Activated naive CD4-positive, alpha-beta T cell treated with anti-CD3 and anti-CD28 coated beads for 36 hours (primary cell): ENCODE measurements around the gene ULK4. TPM values are rescaled to one million over a fixed set of nuclear protein-coding genes. Genes with fewer than 3 reads are reported as not detected.
"Not testable (repeated sequence)": the region's sequence is repeated elsewhere in the genome, so short reads cannot be mapped to it uniquely, and the experiment has no call there.

Source experiments
- CTCF ChIA-PET: fragments of 350-600 bp; sonication (Branson Sonifier 250); formaldehyde crosslinking; loops from one replicate; lab custom pipeline; 2021; ENCODE audit warnings: antibody characterized with exemption; lab: Charles Lee
- DNase-seq: peaks from one replicate; pipeline ENCODE4 v3.0.0-alpha.2; 2020
- H3K27ac Mint-ChIP-seq: one replicate; pipeline ENCODE4 v1.8.0; 2021; ENCODE audit warnings: mild to moderate bottlenecking, mixed read lengths
- H3K27me3 Mint-ChIP-seq: one replicate; pipeline ENCODE4 v1.8.0; 2021; ENCODE audit warnings: low read depth, mixed read lengths
- H3K36me3 Mint-ChIP-seq: one replicate; pipeline ENCODE4 v1.8.0; 2021; ENCODE audit warnings: low read depth, mixed read lengths
- H3K4me1 Mint-ChIP-seq: one replicate; pipeline ENCODE4 v1.8.0; 2021; ENCODE audit warnings: low read depth, mixed read lengths
- H3K4me3 Mint-ChIP-seq: one replicate; pipeline ENCODE4 v1.8.0; 2021; ENCODE audit warnings: mild to moderate bottlenecking, moderate library complexity, mixed read lengths
- H3K9me3 Mint-ChIP-seq: one replicate; pipeline ENCODE4 v1.8.0; 2021; ENCODE audit warnings: mixed read lengths
- intact Hi-C: fragments of 100-400 bp; cut with micrococcal nuclease; formaldehyde crosslinking; loops from one replicate; pipeline ENCODE4 v1.15.1; 2023
- total RNA-seq, 2 experiments: library from RNA; stranded (reverse); gene quantifications; one replicate each; pipeline ENCODE4 v1.2.3, GENCODE V29; 2021

Gene ULK4
- total RNA-seq, 2 experiments from 2014 or later = 8.5 to 9.1 TPM

DNA sequence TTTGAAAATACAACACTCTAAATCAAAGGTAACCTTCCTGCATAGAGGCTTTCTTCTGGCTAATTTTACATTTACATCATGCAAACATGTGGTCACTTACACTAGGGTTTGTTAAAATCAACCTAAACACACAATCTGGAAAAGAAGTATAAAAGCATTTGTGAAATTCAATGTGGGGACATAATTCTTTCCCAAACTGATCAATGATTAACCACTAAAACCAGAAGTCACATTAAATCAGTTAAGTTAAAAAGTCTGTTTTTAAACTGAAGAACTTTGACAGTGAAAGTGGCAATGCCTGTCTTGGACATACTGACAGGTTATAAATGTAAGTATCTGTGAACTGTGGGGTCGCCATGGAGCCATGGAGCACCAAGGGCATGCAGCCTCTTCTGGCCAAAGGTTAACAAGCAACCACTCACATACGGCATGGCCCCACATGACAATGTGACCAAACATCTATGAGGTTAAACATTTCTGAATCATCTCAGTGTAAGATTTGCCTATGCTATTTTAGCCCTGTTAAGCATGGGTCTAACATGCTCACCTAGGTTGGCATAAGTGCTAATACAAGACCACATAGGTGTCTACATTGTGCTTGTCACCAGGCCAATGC, 484.4 kb downstream of the ULK4 start:
- intact Hi-C loops = no loop called here
- H3K27ac Mint-ChIP-seq = no peak overlapping the region
- H3K36me3 Mint-ChIP-seq = peaks cover 9% of the 10 kb centered on the region
- CTCF ChIA-PET = no interaction called here
- peaks cover 17% of the 10 kb centered on the region for H3K9me3 Mint-ChIP-seq
- H3K4me1 Mint-ChIP-seq = no peaks in the 10 kb centered on the region
- H3K4me3 Mint-ChIP-seq = no peak overlapping the region
- DNase-seq = no peak
- no peaks in the 10 kb centered on the region for H3K27me3 Mint-ChIP-seq

DNA sequence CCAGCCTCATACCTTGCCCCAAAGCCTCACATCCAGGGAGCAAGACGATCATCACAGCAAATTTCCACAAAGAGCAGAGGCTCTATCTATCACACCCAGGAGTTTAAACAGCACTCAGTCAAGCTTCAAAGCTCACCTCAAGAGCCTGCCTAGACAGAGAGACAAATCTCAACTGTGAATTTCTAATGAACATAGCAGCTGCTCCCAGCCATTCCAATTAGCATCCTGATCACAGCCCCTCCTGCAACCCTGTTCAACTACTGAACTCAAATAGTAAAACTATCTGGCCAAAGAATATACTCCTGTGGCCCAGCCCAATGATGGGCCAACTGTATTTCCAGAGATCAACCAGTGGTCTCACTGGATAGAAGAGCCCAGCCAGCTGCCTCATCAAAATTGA, 492.8 kb downstream of the ULK4 start:
- peaks cover 2% of the 10 kb centered on the region for H3K4me1 Mint-ChIP-seq
- no peak overlapping the region for H3K27ac Mint-ChIP-seq
- DNase-seq = no peak
- intact Hi-C loops = no loop called here
- CTCF ChIA-PET = no interaction called here
- no peaks in the 10 kb centered on the region for H3K27me3 Mint-ChIP-seq
- no peak overlapping the region for H3K4me3 Mint-ChIP-seq
- peaks cover 8% of the 10 kb centered on the region for H3K36me3 Mint-ChIP-seq
- H3K9me3 Mint-ChIP-seq = peaks cover 33% of the 10 kb centered on the region

DNA sequence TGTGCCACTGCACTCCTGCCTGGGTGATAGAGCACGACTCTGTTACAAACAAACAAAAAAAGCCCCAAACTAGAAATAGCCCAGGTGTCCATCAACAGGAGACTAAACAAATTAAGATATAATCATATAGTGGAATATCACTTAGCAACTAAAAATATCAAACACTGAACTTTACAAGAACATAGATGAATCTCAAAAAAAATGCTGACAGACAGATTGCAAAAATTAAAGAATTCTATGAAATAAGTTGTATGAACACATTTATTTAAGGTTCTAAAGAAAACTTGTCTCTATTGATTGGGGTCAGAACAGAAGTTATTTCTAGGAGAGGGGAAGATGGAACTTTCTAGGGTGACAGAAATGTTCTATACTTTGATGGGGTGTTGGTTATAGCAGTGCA, 494.4 kb downstream of the ULK4 start:
- Mint-ChIP-seq H3K4me1 (peaks cover 2% of the 10 kb centered on the region), H3K36me3 (peaks cover 6% of the 10 kb centered on the region), H3K9me3 (peaks cover 24% of the 10 kb centered on the region), H3K4me3 (no peak overlapping the region), H3K27me3 (no peaks in the 10 kb centered on the region), H3K27ac (no peak overlapping the region)
- DNase-seq = no peak
- CTCF ChIA-PET = no interaction called here
- intact Hi-C loops = no loop called here

DNA sequence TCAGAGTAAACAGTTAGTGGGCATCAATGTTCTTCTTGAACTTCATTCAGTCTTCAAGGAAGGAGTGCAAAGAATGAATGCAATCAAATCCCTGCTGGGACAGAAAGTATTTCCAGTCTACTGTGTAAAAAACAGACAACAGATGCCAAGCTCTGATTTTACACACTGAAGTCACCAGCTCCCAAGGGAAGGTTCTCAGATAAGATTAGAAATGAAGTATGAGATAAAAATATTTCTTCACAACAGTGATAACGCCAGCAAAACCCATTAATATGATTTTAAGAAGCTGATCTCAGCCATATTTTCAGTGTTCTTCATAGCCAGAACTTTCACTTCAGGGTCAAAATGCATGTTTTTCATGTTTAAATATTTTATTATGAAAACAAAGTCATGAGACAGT, 497.0 kb downstream of the ULK4 start:
- Mint-ChIP-seq H3K27me3 (no peaks in the 10 kb centered on the region), H3K9me3 (peaks cover 9% of the 10 kb centered on the region), H3K27ac (no peak overlapping the region), H3K4me3 (no peak overlapping the region), H3K4me1 (no peaks in the 10 kb centered on the region), H3K36me3 (peaks cover 2% of the 10 kb centered on the region)
- intact Hi-C loops = no loop called here
- CTCF ChIA-PET = no interaction called here
- DNase-seq = no peak

DNA sequence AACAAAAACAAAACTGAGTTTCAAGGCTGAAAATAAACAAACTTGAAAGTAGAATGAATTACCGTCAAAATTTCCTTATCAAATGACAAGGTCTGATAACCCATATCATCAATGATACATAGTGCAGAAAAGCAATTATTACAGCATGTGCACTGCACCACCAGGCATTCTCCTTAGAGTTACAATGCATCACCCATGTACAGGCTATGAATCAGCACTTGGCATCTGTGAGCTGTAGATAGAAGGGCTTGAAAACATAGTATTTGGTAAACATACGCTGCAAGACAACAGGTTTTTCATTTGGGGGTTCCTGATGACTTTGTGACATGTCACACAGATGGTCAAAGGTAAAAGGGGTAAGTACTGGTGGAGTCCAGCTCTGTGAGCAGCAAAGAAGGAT, 497.5 kb downstream of the ULK4 start:
- DNase-seq = no peak
- H3K27ac Mint-ChIP-seq = no peak overlapping the region
- H3K4me3 Mint-ChIP-seq = no peak overlapping the region
- no peaks in the 10 kb centered on the region for H3K27me3 Mint-ChIP-seq
- peaks cover 2% of the 10 kb centered on the region for H3K36me3 Mint-ChIP-seq
- no peaks in the 10 kb centered on the region for H3K4me1 Mint-ChIP-seq
- CTCF ChIA-PET = no interaction called here
- H3K9me3 Mint-ChIP-seq = peaks cover 5% of the 10 kb centered on the region
- intact Hi-C loops = no loop called here

DNA sequence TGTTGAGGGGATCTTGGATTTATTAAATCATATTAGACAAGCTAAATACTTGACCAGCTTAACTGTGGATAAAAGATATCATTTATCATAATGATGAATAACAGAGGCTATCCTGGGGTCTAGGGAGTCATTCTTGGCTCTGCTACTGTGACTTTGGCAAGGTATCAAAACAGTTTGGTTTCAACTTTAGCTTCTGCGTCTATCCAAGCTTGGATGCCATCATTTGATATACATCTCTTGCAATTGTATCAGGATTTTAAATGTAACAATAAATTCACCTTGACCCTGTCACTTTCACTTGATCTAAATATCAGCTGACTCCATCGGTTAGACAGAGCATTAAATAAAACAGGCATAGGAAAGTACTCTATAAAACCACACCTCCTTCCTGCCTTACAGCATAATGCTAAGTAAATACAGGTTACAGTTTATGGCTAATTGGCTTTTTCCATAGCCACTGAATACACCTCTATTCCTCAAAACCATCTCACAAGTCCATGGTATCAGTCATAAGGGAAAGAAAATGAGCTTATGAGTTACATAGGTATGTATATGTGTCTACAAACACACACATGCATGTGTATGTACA, 499.7 kb downstream of the ULK4 start:
- H3K4me3 Mint-ChIP-seq = no peak overlapping the region
- no peaks in the 10 kb centered on the region for H3K4me1 Mint-ChIP-seq
- no peak for DNase-seq
- no peaks in the 10 kb centered on the region for H3K27me3 Mint-ChIP-seq
- H3K9me3 Mint-ChIP-seq = no peaks in the 10 kb centered on the region
- H3K27ac Mint-ChIP-seq = no peak overlapping the region
- H3K36me3 Mint-ChIP-seq = peaks cover 4% of the 10 kb centered on the region
- intact Hi-C loops = no loop called here
- CTCF ChIA-PET = no interaction called here

DNA sequence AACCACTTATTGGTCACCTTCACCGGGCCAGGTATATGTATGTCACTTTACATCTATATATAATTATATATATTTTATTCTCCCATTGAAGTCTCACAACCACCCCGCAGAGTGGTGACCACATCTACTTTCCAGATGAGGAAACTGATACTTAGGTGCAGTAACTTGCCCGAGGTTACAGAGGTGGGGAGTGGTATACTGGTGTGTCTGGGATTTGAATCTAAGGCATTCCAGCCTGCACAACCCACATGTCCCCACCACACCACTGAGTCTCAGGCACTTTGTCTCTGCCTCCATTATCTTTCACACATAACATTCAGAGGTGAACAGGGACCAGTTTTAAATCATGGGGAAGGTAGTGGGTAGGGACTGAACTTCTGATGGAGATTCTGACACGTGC, 501.2 kb downstream of the ULK4 start:
- H3K36me3 Mint-ChIP-seq = peaks cover 4% of the 10 kb centered on the region
- no peaks in the 10 kb centered on the region for H3K27me3 Mint-ChIP-seq
- no peaks in the 10 kb centered on the region for H3K9me3 Mint-ChIP-seq
- H3K4me1 Mint-ChIP-seq = no peaks in the 10 kb centered on the region
- H3K4me3 Mint-ChIP-seq = no peak overlapping the region
- H3K27ac Mint-ChIP-seq = no peak overlapping the region
- intact Hi-C loops = no loop called here
- no peak for DNase-seq
- CTCF ChIA-PET = no interaction called here

DNA sequence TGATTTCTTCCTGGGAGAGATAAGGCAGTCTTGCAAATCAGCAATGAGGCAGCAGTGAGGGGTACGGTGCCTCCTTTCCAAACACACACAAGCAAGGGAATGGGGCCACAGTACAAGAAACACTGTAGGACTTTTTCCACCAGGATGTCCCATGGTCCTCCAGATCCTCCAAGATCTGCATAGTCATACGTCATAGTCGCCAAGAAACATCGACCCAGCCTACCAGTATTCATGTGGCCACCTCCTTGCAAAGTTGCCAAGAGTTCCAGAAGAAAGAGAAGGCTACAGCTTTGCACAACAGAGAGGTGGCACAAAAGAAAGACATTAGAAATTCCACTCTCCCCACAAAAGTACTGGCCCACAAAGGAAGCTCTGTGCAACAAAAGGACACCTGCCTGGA, 504.7 kb downstream of the ULK4 start:
- no peak for DNase-seq
- Mint-ChIP-seq H3K4me1 (no peaks in the 10 kb centered on the region), H3K9me3 (no peaks in the 10 kb centered on the region), H3K4me3 (no peak overlapping the region), H3K36me3 (peaks cover 15% of the 10 kb centered on the region), H3K27me3 (no peaks in the 10 kb centered on the region), H3K27ac (no peak overlapping the region)
- CTCF ChIA-PET = no interaction called here
- intact Hi-C loops = no loop called here

DNA sequence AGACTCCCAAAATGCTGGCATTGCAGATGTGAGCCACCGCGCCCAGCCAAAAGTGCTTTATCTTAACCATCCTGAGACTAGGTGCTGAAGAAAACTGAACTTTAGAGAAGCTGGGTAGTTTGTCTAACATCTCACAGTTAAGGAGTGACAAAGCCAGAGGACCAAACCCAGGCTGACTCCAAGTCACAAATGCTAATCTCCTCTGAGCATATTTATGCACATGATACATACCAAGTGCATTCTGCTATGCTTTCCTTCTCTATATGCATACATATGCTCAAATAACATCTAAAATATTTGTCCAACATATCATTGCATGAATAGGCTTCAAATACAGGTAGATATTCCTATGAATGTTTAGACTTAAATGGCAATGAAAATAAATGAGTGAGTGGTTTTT, 505.7 kb downstream of the ULK4 start:
- H3K9me3 Mint-ChIP-seq = no peaks in the 10 kb centered on the region
- H3K27me3 Mint-ChIP-seq = no peaks in the 10 kb centered on the region

DNA sequence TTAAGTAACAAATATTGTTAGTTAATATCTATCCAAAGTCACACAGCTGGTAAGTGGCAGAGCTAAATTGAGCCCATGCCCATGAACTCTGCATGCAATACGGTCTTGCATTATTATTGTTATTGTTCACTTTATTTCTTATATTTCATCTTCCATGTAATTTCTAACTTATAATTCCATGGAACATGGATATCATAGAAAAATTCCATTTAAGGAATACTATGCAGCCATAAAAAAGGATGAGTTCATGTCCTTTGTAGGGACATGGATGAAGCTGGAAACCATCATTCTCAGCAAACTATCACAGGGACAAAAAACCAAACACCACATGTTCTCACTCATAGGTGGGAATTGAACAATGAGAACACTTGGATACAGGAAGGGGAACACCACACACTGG, 508.3 kb downstream of the ULK4 start:
- peaks cover 14% of the 10 kb centered on the region for H3K36me3 Mint-ChIP-seq
- H3K4me3 Mint-ChIP-seq, H3K9me3 Mint-ChIP-seq, intact Hi-C loops, DNase-seq, H3K27me3 Mint-ChIP-seq, H3K4me1 Mint-ChIP-seq, H3K27ac Mint-ChIP-seq: not testable (repeated sequence)
- CTCF ChIA-PET = interaction anchor here (0.5 kb wide), 1 partner anchor 1934 kb away, joined by 3 read pairs; no protein-coding TSS in a partner anchor

More for the DNA sequence above, 505.7 kb downstream of the ULK4 start:
- H3K27ac Mint-ChIP-seq = no peak overlapping the region
- no peak overlapping the region for H3K4me3 Mint-ChIP-seq
- H3K4me1 Mint-ChIP-seq = no peaks in the 10 kb centered on the region
- intact Hi-C loops = no loop called here
- DNase-seq = no peak
- H3K36me3 Mint-ChIP-seq = peaks cover 17% of the 10 kb centered on the region
- CTCF ChIA-PET = no interaction called here

DNA sequence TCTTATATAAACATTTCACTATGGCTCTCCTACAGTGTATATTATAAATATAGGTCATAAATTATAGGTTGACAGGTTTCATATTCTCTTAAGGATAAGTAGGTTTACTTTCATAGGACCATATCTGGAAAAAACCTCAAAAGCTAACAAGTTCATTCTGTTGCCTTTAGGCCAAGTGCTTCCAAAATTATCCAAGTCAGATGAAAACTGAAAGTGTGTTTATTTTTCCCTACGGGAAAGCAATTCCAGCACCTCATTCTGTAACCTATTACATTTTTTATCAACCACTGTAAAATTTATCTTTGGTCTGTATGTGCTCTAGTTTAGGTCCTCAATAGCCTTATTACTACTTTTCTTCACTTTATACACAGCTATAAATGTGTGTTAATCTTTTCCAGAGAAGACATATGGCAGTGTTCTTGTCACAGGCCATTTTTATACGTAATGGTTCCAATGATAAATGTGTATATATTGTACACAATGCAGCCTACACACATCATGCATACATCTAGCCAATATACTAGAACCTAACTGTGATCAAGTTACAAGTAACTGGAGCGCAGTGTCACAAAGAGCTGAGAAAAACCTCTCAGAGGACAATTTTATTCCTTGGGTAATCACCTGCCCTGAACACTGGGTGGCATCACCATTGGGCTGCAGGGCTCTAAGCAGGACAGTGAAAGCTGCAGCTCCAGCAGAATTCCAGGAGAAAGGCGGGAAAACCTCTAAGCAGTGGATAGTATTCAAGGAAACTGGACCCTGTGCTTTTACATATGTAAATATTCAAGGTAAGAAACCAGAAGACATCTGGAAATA, 511.3 kb downstream of the ULK4 start:
- H3K4me3 Mint-ChIP-seq = no peak overlapping the region
- intact Hi-C loops = no loop called here
- CTCF ChIA-PET = interaction anchor here (0.6 kb wide), 2 partner anchors 354 to 731 kb away, joined by 3 read pairs; no protein-coding TSS in a partner anchor
- H3K36me3 Mint-ChIP-seq = peaks cover 16% of the 10 kb centered on the region
- no peaks in the 10 kb centered on the region for H3K9me3 Mint-ChIP-seq
- H3K4me1 Mint-ChIP-seq = no peaks in the 10 kb centered on the region
- DNase-seq = no peak
- H3K27ac Mint-ChIP-seq = no peak overlapping the region
- H3K27me3 Mint-ChIP-seq = no peaks in the 10 kb centered on the region

DNA sequence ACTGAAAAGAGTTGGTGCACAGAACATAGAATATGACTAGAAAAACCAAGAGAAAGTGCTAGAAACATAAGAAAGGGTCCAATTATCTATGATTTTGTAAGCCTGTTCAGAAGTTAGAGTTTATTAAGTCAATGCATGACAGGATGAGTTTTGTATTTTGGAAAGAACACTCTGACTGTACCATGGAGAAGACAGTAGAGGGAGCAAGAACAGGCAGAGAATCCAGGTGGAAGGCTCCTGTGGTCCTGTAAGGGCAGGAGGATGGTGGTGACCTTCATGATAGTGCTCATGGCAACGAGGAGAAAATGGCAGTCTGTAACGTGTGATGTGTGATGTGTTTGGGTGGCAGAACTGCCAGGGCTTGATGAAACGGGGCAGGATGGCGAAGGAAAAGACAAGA, 513.5 kb downstream of the ULK4 start:
- H3K27ac Mint-ChIP-seq = no peak overlapping the region
- intact Hi-C loops = no loop called here
- H3K9me3 Mint-ChIP-seq = no peaks in the 10 kb centered on the region
- H3K27me3 Mint-ChIP-seq = no peaks in the 10 kb centered on the region
- no peak overlapping the region for H3K4me3 Mint-ChIP-seq
- CTCF ChIA-PET = no interaction called here
- no peaks in the 10 kb centered on the region for H3K4me1 Mint-ChIP-seq
- DNase-seq = no peak
- H3K36me3 Mint-ChIP-seq = peaks cover 12% of the 10 kb centered on the region

DNA sequence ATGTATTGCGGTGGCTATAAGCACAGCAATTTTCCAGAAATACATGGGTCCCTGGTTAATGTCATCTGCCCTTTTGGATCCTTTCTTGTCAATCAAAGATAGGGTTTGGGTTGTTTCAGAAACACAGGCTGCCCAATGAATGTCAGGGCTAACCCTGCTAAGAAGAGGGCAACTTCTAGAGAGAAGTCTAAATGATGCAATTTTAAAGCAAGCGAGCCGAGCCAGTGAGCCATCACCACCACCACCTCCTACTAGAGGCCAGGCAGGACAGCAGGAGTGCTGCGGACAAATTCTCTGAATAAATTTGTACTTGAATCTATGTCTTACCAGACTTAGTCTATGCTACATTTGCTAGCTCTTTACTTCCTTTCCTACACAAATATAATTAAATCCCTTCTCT, 514.2 kb downstream of the ULK4 start:
- Mint-ChIP-seq H3K27ac (no peak overlapping the region), H3K9me3 (no peaks in the 10 kb centered on the region), H3K4me1 (no peaks in the 10 kb centered on the region), H3K36me3 (peaks cover 5% of the 10 kb centered on the region), H3K4me3 (no peak overlapping the region), H3K27me3 (no peaks in the 10 kb centered on the region)
- CTCF ChIA-PET = no interaction called here
- DNase-seq = no peak
- intact Hi-C loops = no loop called here
